HG03097 (cell line): Measurements from ENCODE around the gene MMP25.
"Not testable (repeated sequence)": the region's sequence is repeated elsewhere in the genome, so short reads cannot be mapped to it uniquely, and the experiment has no call there.

Experiments used
- ATAC-seq: cut with Tn5 transposase; IDR thresholded peaks from one replicate; pipeline ENCODE4 v1.9.1; 2021; ENCODE audit not compliant: unreplicated experiment, low FRiP score

The MMP25 gene

GRCh38 chr16:3053330-3053710 is 7.0 kb downstream of the MMP25 start:
- ATAC-seq: not testable (repeated sequence)

GRCh38 chr16:3054965-3055733 is 8.8 kb downstream of the MMP25 start:
- ATAC-seq: no peak

- ATAC-seq: not testable (repeated sequence)
These were observed 9.4 kb downstream of the MMP25 start for GRCh38 chr16:3055734-3056115.

- ATAC-seq: no peak
These were observed 10.2 kb downstream of the MMP25 start for GRCh38 chr16:3056336-3057180.

GRCh38 chr16:3057181-3058138 is 11.1 kb downstream of the MMP25 start:
- ATAC-seq: no peak

- no peak for ATAC-seq
These were observed 12.0 kb downstream of the MMP25 start for GRCh38 chr16:3058139-3059030.

- peak; percentile 77 for ATAC-seq
These were observed 12.8 kb downstream of the MMP25 start for GRCh38 chr16:3059041-3059722.

- no peak for ATAC-seq
These were observed 13.4 kb downstream of the MMP25 start for GRCh38 chr16:3059723-3060242.

- no peak for ATAC-seq
These were observed 14.2 kb downstream of the MMP25 start for GRCh38 chr16:3060339-3061127.

GRCh38 chr16:3062553-3062952 is 16.2 kb downstream of the MMP25 start:
- ATAC-seq: no peak

GRCh38 chr16:3063625-3064386 is 17.4 kb downstream of the MMP25 start:
- ATAC-seq: no peak

- ATAC-seq: no peak
These were observed 18.8 kb downstream of the MMP25 start, which contains the start of gene IL32 for GRCh38 chr16:3065069-3065741. IL32 (plus strand) TSS chr16:3065640; CDS start chr16:3065812, 172 bp downstream.

- no peak for ATAC-seq
These were observed 19.5 kb downstream of the MMP25 start for GRCh38 chr16:3065742-3066439.

GRCh38 chr16:3066440-3066748 is 20.0 kb downstream of the MMP25 start:
- no peak for ATAC-seq

- ATAC-seq: no peak
These were observed 22.1 kb downstream of the MMP25 start for GRCh38 chr16:3068487-3068886.

GRCh38 chr16:3069146-3069545 is 22.8 kb downstream of the MMP25 start:
- not testable (repeated sequence) for ATAC-seq
